ENCODE results near the gene TAS1R1.

TAS1R1 gene

DNA sequence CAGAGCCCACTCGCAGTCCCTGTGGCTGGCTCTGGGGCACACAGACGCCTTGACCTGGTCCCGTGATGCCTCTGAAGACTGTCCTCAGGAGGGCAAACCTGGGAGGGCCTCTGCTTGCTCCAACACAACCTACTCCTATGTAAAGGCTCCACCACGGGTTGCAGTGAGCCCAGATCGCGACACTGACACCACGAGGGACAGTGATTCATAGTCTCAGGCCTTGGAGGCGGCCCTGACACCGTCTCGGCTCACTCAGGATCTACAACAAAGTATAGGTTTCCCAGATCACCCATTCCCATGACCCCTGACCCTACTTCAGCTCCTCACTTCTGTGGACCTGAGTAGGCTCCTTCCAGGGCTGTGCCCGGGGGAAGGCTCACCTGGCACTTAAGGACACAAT lies 28.8 kb upstream of the TAS1R1 start:
- Histone ChIP-seq H3K4me3 (ENCODE audit: low read depth, low read length) (no peak overlapping the region), H3K27ac (no peak overlapping the region), H3K27me3 (replicated peaks) (no peaks in the 10 kb centered on the region), H3K36me3 (replicated peaks) (peaks cover 57% of the 10 kb centered on the region)
- in situ Hi-C loops (cut with HindIII; ENCODE audit: low pct_ligation_motif_present, low sequenced_read_pairs) = no loop called here
- TF ChIP-seq CTCF (IDR thresholded peaks at IDR 0.05; ENCODE audit: low read depth, low read length, missing control alignments) = no peak
- no peak for DNase-seq

- DNase-seq = no peak
- in situ Hi-C loops (cut with HindIII; ENCODE audit: low pct_ligation_motif_present, low sequenced_read_pairs) = no loop called here
- Histone ChIP-seq H3K27me3 (replicated peaks) (no peaks in the 10 kb centered on the region), H3K4me3 (ENCODE audit: low read depth, low read length) (no peak overlapping the region), H3K27ac (no peak overlapping the region), H3K36me3 (replicated peaks) (peaks cover 78% of the 10 kb centered on the region)
- TF ChIP-seq CTCF (IDR thresholded peaks at IDR 0.05; ENCODE audit: low read depth, low read length, missing control alignments) = no peak
Observed at GRCh38 chr1:6528492-6528891, 26.6 kb upstream of the TAS1R1 start.

GRCh38 chr1:6530504-6531160 lies 24.5 kb upstream of the TAS1R1 start:
- TF ChIP-seq CTCF (IDR thresholded peaks at IDR 0.05; ENCODE audit: low read depth, low read length, missing control alignments) = no peak

GRCh38 chr1:6531996-6532395 lies 23.1 kb upstream of the TAS1R1 start:
- peaks cover 66% of the 10 kb centered on the region for H3K36me3 ChIP-seq (replicated peaks)

More at GRCh38 chr1:6530504-6531160, 24.5 kb upstream of the TAS1R1 start:
- Histone ChIP-seq H3K27ac (no peak overlapping the region), H3K36me3 (replicated peaks) (peaks cover 78% of the 10 kb centered on the region), H3K4me3 (ENCODE audit: low read depth, low read length) (no peak overlapping the region), H3K27me3 (replicated peaks) (no peaks in the 10 kb centered on the region)
- in situ Hi-C loops (cut with HindIII; ENCODE audit: low pct_ligation_motif_present, low sequenced_read_pairs) = no loop called here
- DNase-seq = no peak

GRCh38 chr1:6534248-6534822 lies 20.8 kb upstream of the TAS1R1 start:
- TF ChIP-seq CTCF (IDR thresholded peaks at IDR 0.05; ENCODE audit: low read depth, low read length, missing control alignments) = no peak
- no peak for DNase-seq
- in situ Hi-C loops (cut with HindIII; ENCODE audit: low pct_ligation_motif_present, low sequenced_read_pairs) = no loop called here
- Histone ChIP-seq H3K4me3 (ENCODE audit: low read depth, low read length) (no peak overlapping the region), H3K36me3 (replicated peaks) (peaks cover 53% of the 10 kb centered on the region), H3K27me3 (replicated peaks) (no peaks in the 10 kb centered on the region), H3K27ac (no peak overlapping the region)

More at GRCh38 chr1:6531996-6532395, 23.1 kb upstream of the TAS1R1 start:
- TF ChIP-seq CTCF (IDR thresholded peaks at IDR 0.05; ENCODE audit: low read depth, low read length, missing control alignments) = no peak
- no peak for DNase-seq
- Histone ChIP-seq H3K27ac (no peak overlapping the region), H3K27me3 (replicated peaks) (no peaks in the 10 kb centered on the region), H3K4me3 (ENCODE audit: low read depth, low read length) (no peak overlapping the region)
- in situ Hi-C loops (cut with HindIII; ENCODE audit: low pct_ligation_motif_present, low sequenced_read_pairs) = no loop called here
